Measurements from ENCODE around the gene NRXN3. TPM values are rescaled to one million over a fixed set of nuclear protein-coding genes. Genes with fewer than 3 reads are reported as not detected.

Gene NRXN3
- total and polyA plus RNA-seq, 2 experiments from 2014 or later = 0.08 to 0.11 TPM

DNA sequence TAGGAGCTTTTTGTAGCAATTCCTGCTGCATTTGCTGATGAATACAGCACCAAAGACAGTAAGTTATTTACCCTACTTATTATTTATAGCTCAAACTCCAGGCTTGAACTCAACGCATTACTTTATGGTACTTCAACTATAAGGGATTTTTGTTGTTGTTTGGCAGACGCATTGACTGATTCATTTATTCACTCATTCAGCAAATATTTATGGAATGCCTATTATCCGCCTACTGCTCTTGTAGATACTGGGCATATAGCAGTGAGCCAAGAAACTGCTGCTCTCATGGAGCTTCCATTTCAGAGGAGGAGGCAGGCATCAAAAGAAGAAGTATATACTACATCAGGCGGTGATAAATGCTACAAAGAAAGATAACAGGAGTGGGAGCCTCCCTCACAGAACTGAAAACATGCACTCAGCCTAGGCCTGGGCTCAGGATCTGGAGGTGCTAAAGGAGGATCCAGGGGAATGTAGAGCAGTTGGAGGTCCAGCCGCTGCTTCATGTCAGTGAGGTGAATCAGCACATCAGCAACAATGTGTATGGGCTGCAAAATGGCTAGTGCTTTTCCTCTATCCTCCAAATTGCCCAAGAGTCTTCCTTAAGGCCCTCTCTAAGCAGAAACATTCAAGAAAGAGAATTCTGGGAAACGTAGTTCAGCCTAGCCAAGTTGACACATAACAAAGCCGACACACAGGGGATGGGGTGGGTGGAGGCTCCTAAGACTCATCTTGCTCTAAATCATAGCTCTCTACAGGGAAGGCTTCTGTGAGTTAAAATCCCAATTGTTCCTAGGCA, 157.5 kb downstream of the NRXN3 start:
- no peaks in the 10 kb centered on the region for H3K27me3 ChIP-seq (replicated peaks; ENCODE audit: insufficient read depth)
- in situ Hi-C loops (cut with MboI) = no loop called here
- no peak for DNase-seq
- H3K27ac ChIP-seq = no peak overlapping the region
- no peaks in the 10 kb centered on the region for H3K9me2 ChIP-seq (ENCODE audit: insufficient read depth)
- H3K36me3 ChIP-seq (ENCODE audit: low read depth) = no peaks in the 10 kb centered on the region
- no peak for TF ChIP-seq EZH2phosphoT487 (IDR thresholded peaks at IDR 0.05; ENCODE audit: insufficient read depth, low read depth)
- no peak for TF ChIP-seq EZH2 (IDR thresholded peaks at IDR 0.05; ENCODE audit: insufficient read depth, poor library complexity, severe bottlenecking)
- no peak overlapping the region for H2AFZ ChIP-seq
- H3K4me3 ChIP-seq = no peak overlapping the region
- no peaks in the 10 kb centered on the region for H4K20me1 ChIP-seq (ENCODE audit: insufficient read depth)
- H3K9ac ChIP-seq = no peak overlapping the region
- no peaks in the 10 kb centered on the region for H3F3A ChIP-seq (ENCODE audit: insufficient read depth)
- H3K4me2 ChIP-seq (ENCODE audit: unreplicated experiment) = no peak overlapping the region
- no peaks in the 10 kb centered on the region for H3K9me3 ChIP-seq (ENCODE audit: low read depth)
- H3K4me1 ChIP-seq (ENCODE audit: insufficient read depth) = no peaks in the 10 kb centered on the region
- H3K79me2 ChIP-seq (ENCODE audit: insufficient read depth) = no peaks in the 10 kb centered on the region
- 14 to 24% methylated on average over 7 of the region's 7 CpGs for WGBS, 2 experiments (ENCODE audit: low coverage in 1 of 2, low lambda C conversion rate in 2 of 2, missing lambda C conversion rate in 2 of 2)

DNA sequence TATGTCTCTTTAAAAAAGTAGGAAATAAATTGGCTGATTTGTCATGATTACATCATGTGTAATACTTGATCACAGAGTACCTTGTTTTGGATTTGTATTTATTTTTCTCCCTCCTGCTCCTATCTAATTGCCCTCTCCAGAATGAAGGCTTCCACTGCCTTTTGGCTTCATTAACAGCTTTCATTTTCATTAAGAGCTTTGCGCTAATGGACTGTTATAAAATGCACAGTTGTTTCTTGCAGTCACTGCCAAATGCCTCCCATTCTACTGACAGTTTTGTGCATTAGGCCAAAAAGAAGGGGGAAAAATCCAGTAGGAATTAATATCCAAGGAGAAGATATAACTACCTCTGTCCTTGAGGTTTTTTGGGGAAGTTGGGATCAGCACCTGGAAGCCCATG, 159.2 kb downstream of the NRXN3 start:
- Histone ChIP-seq H3K4me3 (no peak overlapping the region), H4K20me1 (ENCODE audit: insufficient read depth) (no peaks in the 10 kb centered on the region), H3K9me2 (ENCODE audit: insufficient read depth) (no peaks in the 10 kb centered on the region), H3K27me3 (replicated peaks; ENCODE audit: insufficient read depth) (no peaks in the 10 kb centered on the region), H3K9ac (no peak overlapping the region), H2AFZ (no peak overlapping the region), H3K27ac (no peak overlapping the region), H3K4me1 (ENCODE audit: insufficient read depth) (no peaks in the 10 kb centered on the region), H3F3A (ENCODE audit: insufficient read depth) (no peaks in the 10 kb centered on the region), H3K36me3 (ENCODE audit: low read depth) (no peaks in the 10 kb centered on the region), H3K4me2 (ENCODE audit: unreplicated experiment) (no peak overlapping the region), H3K79me2 (ENCODE audit: insufficient read depth) (no peaks in the 10 kb centered on the region), H3K9me3 (ENCODE audit: low read depth) (no peaks in the 10 kb centered on the region)
- WGBS, 2 experiments (ENCODE audit: low coverage in 1 of 2, low lambda C conversion rate in 2 of 2, missing lambda C conversion rate in 2 of 2) = 50 to 56% methylated on average over 1 of the region's 1 CpG
- in situ Hi-C loops (cut with MboI) = no loop called here
- no peak for DNase-seq
- TF ChIP-seq EZH2 (IDR thresholded peaks at IDR 0.05; ENCODE audit: insufficient read depth, poor library complexity, severe bottlenecking) = no peak
- no peak for TF ChIP-seq EZH2phosphoT487 (IDR thresholded peaks at IDR 0.05; ENCODE audit: insufficient read depth, low read depth)

DNA sequence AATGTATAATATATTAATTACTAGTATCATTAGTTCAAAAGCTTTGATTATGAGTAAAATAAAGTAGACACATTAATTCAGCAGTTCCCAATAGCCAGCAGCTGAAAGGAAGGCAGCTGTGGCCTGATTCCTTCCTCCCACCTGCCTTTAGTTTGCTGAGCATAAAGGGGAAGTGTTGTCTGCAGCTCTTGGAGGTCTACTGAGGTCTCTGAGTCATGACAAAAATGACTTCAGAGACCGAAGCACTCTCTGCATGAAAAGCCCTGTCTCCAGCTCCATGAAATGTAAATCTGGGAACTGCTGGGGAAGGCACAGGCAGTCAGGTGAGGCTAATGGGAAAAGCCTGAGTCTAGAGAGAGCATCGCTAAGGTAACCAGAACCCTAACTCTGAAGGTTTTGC, 165.4 kb downstream of the NRXN3 start:
- no peaks in the 10 kb centered on the region for H4K20me1 ChIP-seq (ENCODE audit: insufficient read depth)
- no peaks in the 10 kb centered on the region for H3K27me3 ChIP-seq (replicated peaks; ENCODE audit: insufficient read depth)
- H3K79me2 ChIP-seq (ENCODE audit: insufficient read depth) = no peaks in the 10 kb centered on the region
- H3K9me3 ChIP-seq (ENCODE audit: low read depth) = no peaks in the 10 kb centered on the region
- no peaks in the 10 kb centered on the region for H3K36me3 ChIP-seq (ENCODE audit: low read depth)
- H3K4me3 ChIP-seq = no peak overlapping the region
- no peaks in the 10 kb centered on the region for H3K4me1 ChIP-seq (ENCODE audit: insufficient read depth)
- no peaks in the 10 kb centered on the region for H3F3A ChIP-seq (ENCODE audit: insufficient read depth)
- no peak for TF ChIP-seq EZH2 (IDR thresholded peaks at IDR 0.05; ENCODE audit: insufficient read depth, poor library complexity, severe bottlenecking)
- no peak overlapping the region for H2AFZ ChIP-seq
- no peak for DNase-seq
- H3K4me2 ChIP-seq (ENCODE audit: unreplicated experiment) = no peak overlapping the region
- H3K27ac ChIP-seq = no peak overlapping the region
- H3K9me2 ChIP-seq (ENCODE audit: insufficient read depth) = no peaks in the 10 kb centered on the region
- in situ Hi-C loops (cut with MboI) = no loop called here
- no peak overlapping the region for H3K9ac ChIP-seq
- 2 to 14% methylated on average over 2 of the region's 2 CpGs for WGBS, 2 experiments (ENCODE audit: low coverage in 1 of 2, low lambda C conversion rate in 2 of 2, missing lambda C conversion rate in 2 of 2)

DNA sequence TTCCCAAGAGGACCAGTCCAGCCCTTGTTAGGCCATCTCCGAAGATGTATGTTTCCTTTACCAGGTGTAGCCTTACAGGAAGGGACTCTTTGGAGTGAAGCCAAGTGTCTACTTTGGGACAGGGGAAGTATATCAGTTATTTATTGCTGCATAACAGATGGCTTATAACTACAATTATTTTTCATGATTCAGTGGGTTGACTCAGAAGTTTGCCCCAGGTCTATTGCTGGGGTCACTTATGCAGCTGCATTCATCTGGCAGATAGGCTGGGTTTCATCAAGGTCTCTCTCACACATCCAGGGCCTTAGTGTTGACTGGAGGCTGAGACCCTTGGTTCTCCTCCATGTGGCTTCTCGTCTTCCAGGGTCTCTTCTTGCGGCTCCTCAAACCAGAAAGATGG, 170.1 kb downstream of the NRXN3 start:
- Histone ChIP-seq H3K4me2 (ENCODE audit: unreplicated experiment) (no peak overlapping the region), H3K79me2 (ENCODE audit: insufficient read depth) (no peaks in the 10 kb centered on the region), H3K9me2 (ENCODE audit: insufficient read depth) (no peaks in the 10 kb centered on the region), H3K27me3 (replicated peaks; ENCODE audit: insufficient read depth) (no peaks in the 10 kb centered on the region), H3K27ac (no peak overlapping the region), H3K4me1 (ENCODE audit: insufficient read depth) (no peaks in the 10 kb centered on the region), H3K4me3 (no peak overlapping the region), H3K36me3 (ENCODE audit: low read depth) (no peaks in the 10 kb centered on the region), H4K20me1 (ENCODE audit: insufficient read depth) (no peaks in the 10 kb centered on the region), H3K9me3 (ENCODE audit: low read depth) (no peaks in the 10 kb centered on the region), H3K9ac (no peak overlapping the region), H3F3A (ENCODE audit: insufficient read depth) (no peaks in the 10 kb centered on the region), H2AFZ (no peak overlapping the region)
- TF ChIP-seq EZH2 (IDR thresholded peaks at IDR 0.05; ENCODE audit: insufficient read depth, poor library complexity, severe bottlenecking) (no peak), EZH2phosphoT487 (IDR thresholded peaks at IDR 0.05; ENCODE audit: insufficient read depth, low read depth) (no peak)
- 7 to 13% methylated on average over 3 of the region's 3 CpGs for WGBS, 2 experiments (ENCODE audit: low coverage in 1 of 2, low lambda C conversion rate in 2 of 2, missing lambda C conversion rate in 2 of 2)
- in situ Hi-C loops (cut with MboI) = no loop called here
- DNase-seq = no peak
